Measurements from ENCODE around the gene ZBTB38.

GRCh38 chr3:141320399-141321108, 47.8 kb upstream of the ZBTB38 start:
- no peak for TF ChIP-seq CTCF (IDR thresholded peaks at IDR 0.05)
- TF ChIP-seq POLR2A (IDR thresholded peaks at IDR 0.05): no peak

All from thyroid gland (tissue), 4 donors.